WTC11 (cell line): ENCODE results near the gene GABRR2.

Experiments used
- CREB1 ChIP-seq: sonication (generic); formaldehyde crosslinking; IDR thresholded peaks from 2 replicates; pipeline ENCODE4 v1.8.0; 2023; ENCODE audit warnings: mild to moderate bottlenecking, missing genetic modification reagents
- CREM ChIP-seq: sonication (generic); formaldehyde crosslinking; IDR thresholded peaks from 2 replicates; pipeline ENCODE4 v1.8.1; 2022; ENCODE audit warnings: mild to moderate bottlenecking, missing genetic modification reagents, moderate library complexity
- CTCF ChIP-seq: fragments of 200-600 bp; IDR thresholded peaks from 2 replicates; pipeline ENCODE4 v1.8.0; 2022; ENCODE audit warnings: antibody characterized with exemption
- MAX ChIP-seq: sonication (generic); formaldehyde crosslinking; IDR thresholded peaks from 2 replicates; pipeline ENCODE4 v1.8.0; 2022; ENCODE audit warnings: mild to moderate bottlenecking, missing genetic modification reagents
- SMAD3 ChIP-seq: sonication (generic); formaldehyde crosslinking; IDR thresholded peaks from 2 replicates; pipeline ENCODE4 v1.8.0; 2022; ENCODE audit warnings: missing genetic modification reagents, mild to moderate bottlenecking, borderline replicate concordance
- SMAD4 ChIP-seq: sonication (generic); formaldehyde crosslinking; IDR thresholded peaks from 2 replicates; pipeline ENCODE4 v1.8.0; 2022; ENCODE audit warnings: mild to moderate bottlenecking, missing genetic modification reagents
- TEAD4 ChIP-seq: sonication (generic); formaldehyde crosslinking; IDR thresholded peaks from 2 replicates; pipeline ENCODE4 v1.8.0; 2022; ENCODE audit warnings: mild to moderate bottlenecking, missing genetic modification reagents
- USF1 ChIP-seq: sonication (generic); formaldehyde crosslinking; IDR thresholded peaks from 2 replicates; pipeline ENCODE4 v1.8.0; 2022; ENCODE audit warnings: mild to moderate bottlenecking, missing genetic modification reagents
- ZNF263 ChIP-seq: sonication (generic); formaldehyde crosslinking; IDR thresholded peaks from 2 replicates; pipeline ENCODE4 v1.8.1; 2022; ENCODE audit warnings: low read depth, mild to moderate bottlenecking, moderate library complexity, missing genetic modification reagents
- ZNF317 ChIP-seq: sonication (generic); formaldehyde crosslinking; IDR thresholded peaks from 2 replicates; pipeline ENCODE4 v1.8.1; 2023; ENCODE audit warnings: low read depth, mild to moderate bottlenecking, moderate library complexity, missing genetic modification reagents, borderline replicate concordance
- TF ChIP-seq, protein P1 (sequence below): sonication (generic); formaldehyde crosslinking; IDR thresholded peaks from 2 replicates; pipeline ENCODE4 v1.8.1; 2023; ENCODE audit warnings: mild to moderate bottlenecking, missing genetic modification reagents, moderate library complexity
- TF ChIP-seq, protein P2 (sequence below): sonication (generic); formaldehyde crosslinking; IDR thresholded peaks from 2 replicates; pipeline ENCODE4 v1.8.1; 2023; ENCODE audit warnings: mild to moderate bottlenecking, moderate library complexity, missing genetic modification reagents

DNA sequence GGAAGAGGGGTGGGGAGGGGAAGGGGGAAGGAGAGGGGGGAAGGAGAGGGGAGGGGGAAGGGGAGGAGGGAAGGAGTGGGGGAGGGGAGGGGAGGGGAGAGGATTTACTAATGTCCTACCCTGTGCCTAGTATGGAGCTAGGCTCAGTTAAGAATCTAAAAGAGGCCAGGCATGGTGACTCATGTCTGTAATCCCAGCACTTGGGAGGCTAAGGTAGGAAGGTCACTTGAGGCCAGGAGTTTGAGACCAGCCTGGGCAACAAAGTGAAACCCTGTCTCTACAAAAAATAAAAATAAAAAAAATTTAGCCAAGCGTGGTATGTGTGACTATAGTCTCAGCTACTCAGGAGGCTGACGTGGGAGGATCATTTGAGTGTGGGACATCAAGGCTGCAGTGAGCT lies 24.5 kb upstream of the GABRR2 start:
- TF ChIP-seq CTCF: no peak
- TF ChIP-seq ZNF317: no peak
- TF ChIP-seq SMAD3 (CRISPR knock-in tag): no peak
- TF ChIP-seq USF1 (CRISPR knock-in tag): no peak
- TF ChIP-seq TEAD4: no peak
- TF ChIP-seq CREB1: no peak
- no peak for TF ChIP-seq MAX (CRISPR knock-in tag)
- TF ChIP-seq SMAD4: no peak
- TF ChIP-seq CREM (CRISPR knock-in tag): no peak
- TF ChIP-seq ZNF263: no peak
- TF ChIP-seq, protein P1, sequence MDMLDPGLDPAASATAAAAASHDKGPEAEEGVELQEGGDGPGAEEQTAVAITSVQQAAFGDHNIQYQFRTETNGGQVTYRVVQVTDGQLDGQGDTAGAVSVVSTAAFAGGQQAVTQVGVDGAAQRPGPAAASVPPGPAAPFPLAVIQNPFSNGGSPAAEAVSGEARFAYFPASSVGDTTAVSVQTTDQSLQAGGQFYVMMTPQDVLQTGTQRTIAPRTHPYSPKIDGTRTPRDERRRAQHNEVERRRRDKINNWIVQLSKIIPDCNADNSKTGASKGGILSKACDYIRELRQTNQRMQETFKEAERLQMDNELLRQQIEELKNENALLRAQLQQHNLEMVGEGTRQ (CRISPR knock-in tag): no peak
- TF ChIP-seq, protein P2, sequence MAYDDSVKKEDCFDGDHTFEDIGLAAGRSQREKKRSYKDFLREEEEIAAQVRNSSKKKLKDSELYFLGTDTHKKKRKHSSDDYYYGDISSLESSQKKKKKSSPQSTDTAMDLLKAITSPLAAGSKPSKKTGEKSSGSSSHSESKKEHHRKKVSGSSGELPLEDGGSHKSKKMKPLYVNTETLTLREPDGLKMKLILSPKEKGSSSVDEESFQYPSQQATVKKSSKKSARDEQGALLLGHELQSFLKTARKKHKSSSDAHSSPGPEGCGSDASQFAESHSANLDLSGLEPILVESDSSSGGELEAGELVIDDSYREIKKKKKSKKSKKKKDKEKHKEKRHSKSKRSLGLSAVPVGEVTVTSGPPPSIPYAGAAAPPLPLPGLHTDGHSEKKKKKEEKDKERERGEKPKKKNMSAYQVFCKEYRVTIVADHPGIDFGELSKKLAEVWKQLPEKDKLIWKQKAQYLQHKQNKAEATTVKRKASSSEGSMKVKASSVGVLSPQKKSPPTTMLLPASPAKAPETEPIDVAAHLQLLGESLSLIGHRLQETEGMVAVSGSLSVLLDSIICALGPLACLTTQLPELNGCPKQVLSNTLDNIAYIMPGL: no peak
